PC-9 (cell line): ENCODE data around the gene CXCL3. TPM values are rescaled to one million over a fixed set of nuclear protein-coding genes. Genes with fewer than 3 reads are reported as not detected.

Experiments
- BruUV-seq: library from RNA; stranded (reverse); fragments of 400-500 nt; replicated peaks from 2 replicates; lab custom pipeline; 2021; lab: Mats Ljungman, UMichigan
- CTCF ChIA-PET: fragments of 300-600 bp; sonication (Branson Sonifier 250); formaldehyde crosslinking; loops from one replicate; lab custom pipeline; 2022; ENCODE audit warnings: antibody characterized with exemption; lab: Charles Lee
- POLR2A ChIA-PET: fragments of 300-600 bp; sonication (Branson Sonifier 250); formaldehyde crosslinking; loops from one replicate; lab custom pipeline; 2022; ENCODE audit warnings: antibody characterized with exemption; ENCODE audit not compliant: unreplicated experiment; lab: Charles Lee
- DNase-seq, 2 experiments: peaks; one replicate each; pipeline versions ENCODE4 v3.0.0 to v3.0.0-alpha.2; 2015 to 2022; ENCODE audit warnings: mixed read lengths in 1 of 2
- H2AFZ ChIP-seq: fragments of 200-600 bp; sonication (generic); 2 replicates; pipeline ENCODE4 v1.8.1; 2017; ENCODE audit warnings: antibody characterized with exemption
- H3F3A ChIP-seq: fragments of 200-600 bp; sonication (generic); 2 replicates; pipeline ENCODE4 v1.8.1; 2017; ENCODE audit warnings: antibody characterized with exemption, mild to moderate bottlenecking, low read depth; ENCODE audit not compliant: insufficient read depth
- H3K27ac ChIP-seq: fragments of 200-600 bp; sonication (generic); 2 replicates; pipeline ENCODE4 v1.6.1; 2016; ENCODE audit warnings: mixed run types
- H3K27me3 ChIP-seq: fragments of 200-600 bp; sonication (generic); 2 replicates; pipeline ENCODE4 v1.6.1; 2016; ENCODE audit warnings: low read depth, mixed run types; ENCODE audit not compliant: insufficient read depth
- H3K36me3 ChIP-seq: fragments of 200-600 bp; sonication (generic); 2 replicates; pipeline ENCODE4 v1.6.1; 2016; ENCODE audit warnings: low read depth, mixed run types
- H3K4me1 ChIP-seq: fragments of 200-600 bp; sonication (generic); replicated peaks from 2 replicates; pipeline ENCODE4 v1.6.1; 2016; ENCODE audit warnings: mixed run types; ENCODE audit not compliant: insufficient read depth
- H3K4me2 ChIP-seq: fragments of 200-600 bp; sonication (generic); 2 replicates; pipeline ENCODE4 v1.6.1; 2017; ENCODE audit warnings: mixed run types
- H3K4me3 ChIP-seq: fragments of 200-600 bp; sonication (generic); 2 replicates; pipeline ENCODE4 v1.6.1; 2016; ENCODE audit warnings: mixed run types
- H3K79me2 ChIP-seq: fragments of 200-600 bp; sonication (generic); 2 replicates; pipeline ENCODE4 v1.6.1; 2017; ENCODE audit warnings: low read depth, mixed run types
- H3K9me2 ChIP-seq: fragments of 200-600 bp; sonication (generic); 2 replicates; pipeline ENCODE4 v1.8.1; 2017; ENCODE audit warnings: mild to moderate bottlenecking; ENCODE audit not compliant: insufficient read depth
- H3K9me3 ChIP-seq: fragments of 200-600 bp; sonication (generic); 2 replicates; pipeline ENCODE4 v1.8.1; 2016; ENCODE audit warnings: low read depth; ENCODE audit not compliant: insufficient read depth
- H4K20me1 ChIP-seq: fragments of 200-600 bp; sonication (generic); 2 replicates; pipeline ENCODE4 v1.8.1; 2017; ENCODE audit not compliant: insufficient read depth
- CTCF ChIP-seq: fragments of 200-600 bp; sonication (generic); conservative IDR thresholded peaks from 2 replicates; pipeline ENCODE4 v1.6.1; 2017; ENCODE audit warnings: mixed run types, antibody characterized with exemption, mild to moderate bottlenecking, moderate library complexity
- EZH2 ChIP-seq: fragments of 200-600 bp; sonication (generic); IDR thresholded peaks from 2 replicates; pipeline ENCODE4 v1.8.0; 2017; ENCODE audit warnings: antibody characterized with exemption, low read depth
- intact Hi-C: fragments of 100-400 bp; cut with micrococcal nuclease; formaldehyde crosslinking; loops from one replicate; pipeline ENCODE4 v1.10.0; 2022; ENCODE audit not compliant: unreplicated experiment
- total RNA-seq: library from RNA; stranded (reverse); gene quantifications from 2 replicates; pipeline ENCODE4 v1.2.3, GENCODE V29; 2021

The CXCL3 gene
- total RNA-seq, 1 experiment from 2014 or later = not detected

DNA sequence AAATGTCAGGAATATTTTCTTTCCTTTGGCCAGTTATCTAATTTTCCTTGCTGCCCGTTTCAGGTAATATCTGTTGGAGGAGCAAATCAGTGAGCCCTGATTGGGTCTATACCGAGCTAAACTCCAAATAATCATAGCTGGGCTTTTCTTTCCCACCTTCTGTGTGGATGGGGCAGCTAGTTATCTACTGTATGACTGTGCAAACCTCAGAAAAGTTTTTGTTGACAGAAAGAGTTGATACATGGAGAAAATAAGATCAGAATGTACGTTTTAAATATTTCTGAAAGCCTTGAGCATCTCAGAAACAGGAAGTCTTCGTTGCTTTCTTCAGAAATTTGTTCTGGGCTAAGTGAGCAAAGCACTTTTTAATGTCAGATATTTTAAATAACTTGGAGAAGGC, 33.8 kb downstream of the CXCL3 start:
- H4K20me1 ChIP-seq = no peaks in the 10 kb centered on the region
- no peaks in the 10 kb centered on the region for H3K9me3 ChIP-seq
- POLR2A ChIA-PET = interaction anchor here (0.5 kb wide), 1 partner anchor 296 kb away, joined by 3 read pairs; no protein-coding TSS in a partner anchor
- H3K27me3 ChIP-seq = no peaks in the 10 kb centered on the region
- BruUV-seq = no TSS peak
- H3K4me3 ChIP-seq = no peak overlapping the region
- CTCF ChIA-PET = no interaction called here
- no peak for TF ChIP-seq EZH2
- TF ChIP-seq CTCF = no peak
- intact Hi-C loops = no loop called here
- H3K4me2 ChIP-seq = peak overlapping the region; percentile 54
- H3K4me1 ChIP-seq = peaks cover 15% of the 10 kb centered on the region
- H3K27ac ChIP-seq = peak overlapping the region; percentile 68
- 0 out of 2 replicates have a peak, but pooled peaks cover 5% of the 10 kb centered on the region for H3K9me2 ChIP-seq
- H3K79me2 ChIP-seq = no peaks in the 10 kb centered on the region
- H3F3A ChIP-seq = peaks cover 10% of the 10 kb centered on the region; the same call in 1 of the 2 replicates
- DNase-seq = no peak
- no peaks in the 10 kb centered on the region for H3K36me3 ChIP-seq
- H2AFZ ChIP-seq = no peak overlapping the region

DNA sequence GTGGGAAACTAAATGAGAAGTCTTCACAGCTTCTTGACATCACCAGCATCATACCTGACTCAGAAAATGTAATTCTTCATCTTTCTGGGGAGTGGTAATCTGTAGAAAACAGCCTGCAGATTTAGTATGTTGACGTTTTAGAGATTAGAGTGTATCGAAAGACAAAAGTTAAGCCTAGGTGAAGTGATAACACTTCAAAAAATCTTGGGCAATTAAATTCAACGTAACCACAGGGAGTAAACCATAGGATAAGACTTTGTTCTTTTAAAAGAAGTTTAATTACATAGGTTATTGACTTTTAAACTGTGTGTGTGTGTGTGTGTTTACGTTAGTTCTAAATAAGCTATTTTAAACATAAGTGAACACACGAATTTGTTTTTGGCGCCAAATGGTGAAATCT, 38.2 kb downstream of the CXCL3 start:
- H3K9me3 ChIP-seq = no peaks in the 10 kb centered on the region
- no peaks in the 10 kb centered on the region for H3K9me2 ChIP-seq
- POLR2A ChIA-PET = interaction anchor here (0.5 kb wide), 1 partner anchor 460 kb away, joined by 5 read pairs; no protein-coding TSS in a partner anchor
- peaks cover under 1% of the 10 kb centered on the region; the same call in 1 of the 2 replicates for H3F3A ChIP-seq
- TF ChIP-seq CTCF (no peak), EZH2 (no peak)
- H3K4me3 ChIP-seq = no peak overlapping the region
- H3K27me3 ChIP-seq = no peaks in the 10 kb centered on the region
- DNase-seq = no peak
- H3K4me2 ChIP-seq = no peak overlapping the region
- intact Hi-C loops = no loop called here
- CTCF ChIA-PET = no interaction called here
- no TSS peak for BruUV-seq
- H3K4me1 ChIP-seq = peaks cover 5% of the 10 kb centered on the region
- no peaks in the 10 kb centered on the region for H3K36me3 ChIP-seq
- H3K27ac ChIP-seq = no peak overlapping the region
- no peaks in the 10 kb centered on the region for H3K79me2 ChIP-seq
- no peaks in the 10 kb centered on the region for H4K20me1 ChIP-seq
- H2AFZ ChIP-seq = no peak overlapping the region

- no peaks in the 10 kb centered on the region for H3K27me3 ChIP-seq
- no peaks in the 10 kb centered on the region for H3K79me2 ChIP-seq
- POLR2A ChIA-PET = no interaction called here
- no TSS peak for BruUV-seq
- no peaks in the 10 kb centered on the region for H3K9me3 ChIP-seq
- CTCF ChIA-PET = no interaction called here
- no peaks in the 10 kb centered on the region for H3K4me1 ChIP-seq
- DNase-seq = no peak
- intact Hi-C loops = no loop called here
- TF ChIP-seq CTCF = no peak
- H4K20me1 ChIP-seq = no peaks in the 10 kb centered on the region
- no peaks in the 10 kb centered on the region for H3K36me3 ChIP-seq
- no peak within 1 kb of the TSS for H3K27ac ChIP-seq
- no peak within 1 kb of the TSS for H3K4me2 ChIP-seq
- no peaks in the 10 kb centered on the region; the same call in 1 of the 2 replicates for H3K9me2 ChIP-seq
- H3F3A ChIP-seq = no peaks in the 10 kb centered on the region
- H2AFZ ChIP-seq = no peak within 1 kb of the TSS
- H3K4me3 ChIP-seq = no peak within 1 kb of the TSS
Observed at GRCh38 chr4:73998040-73999011, 40.2 kb downstream of the CXCL3 start, which contains the start of gene CXCL5. TSS of gene CXCL5 (minus strand) at chr4:73998677. CDS start at chr4:73998581, 96 bp downstream.
